GM19239 (cell line): Measurements from ENCODE around the gene MAGED2.
"Not testable (repeated sequence)": the region's sequence is repeated elsewhere in the genome, so short reads cannot be mapped to it uniquely, and the experiment has no call there.

Experiments used
- DNase-seq: peaks from one replicate; pipeline ENCODE4 v3.0.0; 2011; ENCODE audit warnings: low spot score; ENCODE audit not compliant: insufficient read length
- FAIRE-seq: peaks from 2 replicates; lab custom pipeline; 2011; peaks lifted over from hg19 to GRCh38; lab: Jason Lieb, UNC

MAGED2 gene

GRCh38 chrX:54807524-54808108 lies at the start of gene MAGED2:
TSS of gene MAGED2 (plus strand) at chrX:54807745. CDS start at chrX:54809332, 1,587 bp downstream.
- DNase-seq (no peak), FAIRE-seq (peak; percentile 81)

GRCh38 chrX:54758114-54759055 lies 49.2 kb upstream of the MAGED2 start:
- DNase-seq (no peak), FAIRE-seq (no peak)

GRCh38 chrX:54774391-54775094 lies 33.0 kb upstream of the MAGED2 start:
- not testable (repeated sequence) for FAIRE-seq, DNase-seq

- FAIRE-seq (no peak), DNase-seq (no peak)
These were observed 31.5 kb upstream of the MAGED2 start for GRCh38 chrX:54776061-54776460.

- FAIRE-seq (no peak), DNase-seq (no peak)
These were observed 30.4 kb upstream of the MAGED2 start for GRCh38 chrX:54776987-54777672.

GRCh38 chrX:54785901-54786300 lies 21.6 kb upstream of the MAGED2 start:
- DNase-seq (no peak), FAIRE-seq (peak; percentile 91)

- FAIRE-seq (peak; percentile 79), DNase-seq (no peak)
These were observed 20.6 kb upstream of the MAGED2 start for GRCh38 chrX:54786967-54787366.

- FAIRE-seq (no peak), DNase-seq (no peak)
These were observed 19.1 kb upstream of the MAGED2 start for GRCh38 chrX:54788446-54788845.

- DNase-seq, FAIRE-seq: not testable (repeated sequence)
These were observed 18.1 kb upstream of the MAGED2 start for GRCh38 chrX:54789405-54789804.

GRCh38 chrX:54794028-54794427 lies 13.5 kb upstream of the MAGED2 start:
- DNase-seq (no peak), FAIRE-seq (no peak)

- FAIRE-seq = no peak
- no peak for DNase-seq
These were observed 12.8 kb upstream of the MAGED2 start for GRCh38 chrX:54794795-54795194.

- DNase-seq = no peak
- no peak for FAIRE-seq
These were observed 9.4 kb upstream of the MAGED2 start, which contains the start of gene ITIH6 for GRCh38 chrX:54798137-54798536. TSS of gene ITIH6 (minus strand) at chrX:54798255. CDS start at chrX:54798210, 45 bp downstream.

- no peak for DNase-seq
- FAIRE-seq = no peak
These were observed 8.5 kb upstream of the MAGED2 start for GRCh38 chrX:54799046-54799445.

GRCh38 chrX:54808109-54808604 lies 612 bp downstream of the MAGED2 start:
- no peak for DNase-seq
- FAIRE-seq = no peak

- DNase-seq (peak; percentile 75), FAIRE-seq (peak; percentile 94)
These were observed 1.3 kb downstream of the MAGED2 start for GRCh38 chrX:54808605-54809483.

GRCh38 chrX:54810532-54810931 lies 3.0 kb downstream of the MAGED2 start:
- DNase-seq = no peak
- no peak for FAIRE-seq

- no peak for DNase-seq
- no peak for FAIRE-seq
These were observed 3.8 kb downstream of the MAGED2 start for GRCh38 chrX:54811301-54811885.

- DNase-seq = no peak
- no peak for FAIRE-seq
These were observed 4.8 kb downstream of the MAGED2 start for GRCh38 chrX:54812306-54812705.
